ENCODE results near the gene GAS5.
"Not testable (repeated sequence)": the region's sequence is repeated elsewhere in the genome, so short reads cannot be mapped to it uniquely, and the experiment has no call there.

The GAS5 gene

DNA sequence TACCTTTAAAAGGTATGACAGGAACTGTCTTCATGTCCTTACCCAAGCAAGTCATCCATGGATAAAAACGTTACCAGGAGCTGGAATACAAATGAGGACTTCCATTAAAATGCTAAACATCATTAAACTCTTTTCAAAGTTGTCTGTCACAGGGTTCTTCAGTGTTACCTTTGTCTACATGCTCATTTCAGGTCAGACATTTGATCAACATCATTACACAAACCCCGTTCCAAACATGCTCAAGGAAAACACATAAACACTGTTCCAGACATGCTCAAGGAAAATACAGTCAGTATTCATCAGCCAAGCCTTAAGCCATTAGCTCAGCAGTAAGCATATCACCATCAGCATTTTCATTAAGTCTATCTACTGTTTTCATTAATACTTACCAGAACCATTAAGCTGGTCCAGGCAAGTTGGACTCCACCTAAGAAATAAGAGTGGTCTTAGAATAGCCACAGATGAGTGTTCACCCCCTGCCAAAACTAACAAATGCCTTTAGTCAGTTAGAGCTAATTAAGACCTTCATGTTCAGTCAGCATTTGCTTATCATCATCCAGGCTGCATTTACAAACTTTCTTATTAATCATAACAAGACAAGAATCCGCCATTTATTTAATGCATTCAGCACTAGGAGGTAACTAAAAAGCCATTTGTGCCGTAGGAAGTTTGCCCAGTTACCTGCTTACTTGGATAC, 2.2 kb downstream of the GAS5 start:
- H3K4me3 ChIP-seq (ENCODE audit: low read depth, low read length): peak overlapping the region; percentile 83
- peak; percentile 17 for DNase-seq (ENCODE audit: low read depth)
- TF ChIP-seq, protein P1, sequence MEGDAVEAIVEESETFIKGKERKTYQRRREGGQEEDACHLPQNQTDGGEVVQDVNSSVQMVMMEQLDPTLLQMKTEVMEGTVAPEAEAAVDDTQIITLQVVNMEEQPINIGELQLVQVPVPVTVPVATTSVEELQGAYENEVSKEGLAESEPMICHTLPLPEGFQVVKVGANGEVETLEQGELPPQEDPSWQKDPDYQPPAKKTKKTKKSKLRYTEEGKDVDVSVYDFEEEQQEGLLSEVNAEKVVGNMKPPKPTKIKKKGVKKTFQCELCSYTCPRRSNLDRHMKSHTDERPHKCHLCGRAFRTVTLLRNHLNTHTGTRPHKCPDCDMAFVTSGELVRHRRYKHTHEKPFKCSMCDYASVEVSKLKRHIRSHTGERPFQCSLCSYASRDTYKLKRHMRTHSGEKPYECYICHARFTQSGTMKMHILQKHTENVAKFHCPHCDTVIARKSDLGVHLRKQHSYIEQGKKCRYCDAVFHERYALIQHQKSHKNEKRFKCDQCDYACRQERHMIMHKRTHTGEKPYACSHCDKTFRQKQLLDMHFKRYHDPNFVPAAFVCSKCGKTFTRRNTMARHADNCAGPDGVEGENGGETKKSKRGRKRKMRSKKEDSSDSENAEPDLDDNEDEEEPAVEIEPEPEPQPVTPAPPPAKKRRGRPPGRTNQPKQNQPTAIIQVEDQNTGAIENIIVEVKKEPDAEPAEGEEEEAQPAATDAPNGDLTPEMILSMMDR (IDR thresholded peaks at IDR 0.05; ENCODE audit: insufficient read depth, low read depth, low read length, missing control alignments): no peak

DNA sequence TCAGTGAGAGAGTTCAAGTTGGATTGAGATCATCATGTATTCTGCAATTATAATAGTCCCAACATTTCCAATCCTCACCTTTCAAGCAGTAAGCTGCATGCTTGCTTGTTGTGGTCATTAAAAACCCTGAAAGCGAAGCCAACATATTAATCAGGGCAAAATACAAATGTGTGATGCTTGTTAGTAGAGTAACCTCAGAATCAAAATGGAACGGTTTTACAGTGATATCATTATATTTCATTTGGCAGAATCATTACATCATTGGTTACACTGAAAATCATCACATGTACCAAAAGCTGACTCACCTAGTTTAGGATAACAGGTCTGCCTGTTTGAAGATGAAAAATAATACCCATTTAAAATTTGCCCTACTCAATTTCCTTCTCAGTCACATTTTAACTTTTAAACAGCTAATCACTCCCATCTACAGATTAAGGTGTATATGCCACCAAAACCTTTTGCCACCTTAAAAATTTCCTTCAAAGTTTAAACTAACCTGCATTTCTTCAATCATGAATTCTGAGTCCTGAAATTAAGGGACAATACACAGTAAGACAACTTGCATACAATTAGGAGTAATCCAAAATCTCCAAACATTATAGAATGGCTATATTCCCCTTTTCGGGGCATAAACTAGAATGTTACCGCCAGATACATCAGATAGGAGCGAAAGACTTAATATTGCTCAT, 3.5 kb downstream of the GAS5 start:
- peak; percentile 5 for DNase-seq (ENCODE audit: low read depth)
- TF ChIP-seq, protein P1 (IDR thresholded peaks at IDR 0.05; ENCODE audit: insufficient read depth, low read depth, low read length, missing control alignments): no peak
- peak overlapping the region; percentile 83 for H3K4me3 ChIP-seq (ENCODE audit: low read depth, low read length)

DNA sequence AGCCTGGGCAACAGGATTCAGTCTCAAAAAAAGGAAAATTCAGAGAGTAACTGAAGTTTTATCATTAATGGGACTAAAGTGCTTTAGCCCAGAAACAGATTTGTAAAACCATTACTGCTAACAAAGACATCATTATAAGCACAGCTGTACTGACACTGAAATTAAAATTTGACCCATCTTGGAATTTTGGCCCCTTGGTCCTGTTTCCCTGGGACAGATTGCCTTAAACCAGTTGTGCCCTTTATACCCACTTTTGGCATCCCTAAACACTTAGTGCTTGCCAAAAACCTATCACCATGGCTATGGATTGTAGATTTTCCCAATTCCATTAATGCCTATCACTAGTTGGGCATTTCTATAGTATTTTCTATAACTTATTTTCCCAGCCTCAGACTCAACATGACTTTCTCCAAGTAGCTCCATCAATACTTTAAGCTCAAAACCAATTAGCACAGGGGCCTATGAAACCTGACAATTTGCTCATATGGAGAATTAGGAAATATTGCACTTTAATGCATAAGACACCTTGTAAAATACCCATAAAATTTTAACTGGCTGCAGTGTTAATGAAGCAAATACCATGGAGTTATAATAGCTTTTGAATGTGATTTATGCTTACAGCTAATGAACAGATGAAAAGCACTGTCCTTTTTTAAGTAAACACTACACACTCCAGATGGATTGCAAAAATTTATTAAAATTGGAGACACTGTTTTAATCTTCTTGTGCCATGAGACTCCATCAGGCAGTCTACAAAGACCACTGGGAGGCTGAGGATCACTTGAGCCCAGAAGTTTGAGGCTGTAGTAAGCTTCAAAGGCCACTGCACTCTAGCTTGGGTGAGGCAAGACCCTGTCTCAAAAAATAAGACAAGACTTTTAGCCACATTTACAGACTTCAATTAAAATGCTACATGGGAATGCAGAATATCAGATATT, 4.3 kb downstream of the GAS5 start:
- peak; percentile 8 for DNase-seq (ENCODE audit: low read depth)
- TF ChIP-seq, protein P1 (IDR thresholded peaks at IDR 0.05; ENCODE audit: insufficient read depth, low read depth, low read length, missing control alignments): no peak
- H3K4me3 ChIP-seq (ENCODE audit: low read depth, low read length): peak overlapping the region; percentile 83

DNA sequence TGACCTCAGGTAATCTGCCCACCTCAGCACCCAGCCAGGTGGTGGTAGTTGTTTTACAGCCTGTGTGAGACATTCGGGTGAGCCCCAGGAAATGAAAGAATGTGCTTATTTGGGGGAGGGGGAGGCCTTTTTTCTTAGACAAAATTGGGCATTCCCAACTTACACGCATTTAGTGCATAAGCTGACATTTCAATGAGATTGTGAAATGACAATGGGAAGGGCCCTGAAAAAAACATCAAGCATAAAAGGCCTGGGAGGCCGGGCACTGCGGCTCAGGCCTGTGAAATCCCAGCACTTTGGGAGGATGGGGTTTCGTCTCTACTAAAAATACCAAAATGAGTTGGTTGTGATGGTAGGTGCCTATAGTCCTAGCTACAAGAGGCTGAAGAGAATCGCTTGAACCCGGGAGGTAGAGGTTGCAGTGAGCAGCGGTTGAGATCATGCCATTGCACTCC, 5.0 kb downstream of the GAS5 start:
- TF ChIP-seq, protein P1 (IDR thresholded peaks at IDR 0.05; ENCODE audit: insufficient read depth, low read depth, low read length, missing control alignments): no peak
- no peak overlapping the region for H3K4me3 ChIP-seq (ENCODE audit: low read depth, low read length)
- peak; percentile 52 for DNase-seq (ENCODE audit: low read depth)

DNA sequence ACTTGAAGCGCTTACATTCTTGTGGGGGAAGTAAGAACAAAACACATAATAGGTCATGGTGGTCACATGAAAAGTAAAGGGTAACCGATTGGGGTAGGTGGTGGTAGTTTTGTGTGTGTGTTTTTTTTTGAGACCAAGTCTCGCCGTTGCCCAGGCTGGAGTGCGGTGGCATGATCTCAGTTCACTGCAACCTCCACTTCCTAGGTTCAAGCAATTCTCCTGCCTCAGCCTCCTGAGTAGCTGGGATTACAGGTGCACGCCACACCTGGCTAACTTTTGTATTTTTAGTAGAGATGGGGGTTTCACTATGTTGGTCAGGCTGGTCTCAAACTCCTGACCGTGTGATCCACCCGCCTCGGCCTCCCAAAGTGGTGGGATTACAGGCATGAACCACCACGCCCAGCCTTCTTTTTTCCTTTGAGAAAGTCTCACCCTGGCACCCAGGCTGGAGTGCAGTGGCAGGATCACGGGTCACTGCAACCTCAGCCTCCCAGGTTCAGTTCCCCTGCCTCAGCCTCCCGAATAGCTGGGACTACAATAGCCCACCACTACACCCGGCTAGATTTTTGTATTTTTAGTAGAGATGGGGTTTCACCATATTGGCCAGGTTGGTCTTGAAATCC, 5.5 kb downstream of the GAS5 start:
- DNase-seq (ENCODE audit: low read depth): peak; percentile 67
- not testable (repeated sequence) for H3K4me3 ChIP-seq (ENCODE audit: low read depth, low read length)

DNA sequence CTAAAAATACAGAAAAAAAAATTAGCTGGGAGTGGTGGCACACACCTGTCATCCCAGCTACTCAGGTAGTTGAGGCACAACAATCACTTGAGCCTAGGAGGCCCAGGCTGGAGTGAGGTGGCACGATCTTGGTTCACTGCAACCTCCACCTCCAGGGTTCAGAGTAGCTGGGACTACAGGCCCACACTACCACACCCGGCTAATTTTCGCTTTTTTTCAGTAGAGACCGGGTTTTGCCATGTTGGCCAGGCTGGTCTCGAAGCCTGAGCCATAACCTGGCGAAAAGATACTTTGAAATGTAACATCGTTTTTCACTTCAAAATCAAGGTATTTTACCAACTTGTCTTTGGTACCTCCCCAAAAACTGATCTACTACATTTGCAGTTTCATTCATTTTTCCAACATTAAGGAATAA, 6.1 kb downstream of the GAS5 start:
- TF ChIP-seq, protein P1 (IDR thresholded peaks at IDR 0.05; ENCODE audit: insufficient read depth, low read depth, low read length, missing control alignments): no peak
- peak; percentile 70 for DNase-seq (ENCODE audit: low read depth)

More for the DNA sequence above, 6.1 kb downstream of the GAS5 start:
- no peak overlapping the region for H3K4me3 ChIP-seq (ENCODE audit: low read depth, low read length)

Data from GM12865 (cell line).